A673 (cell line): ENCODE results near the gene NUP35. TPM values are rescaled to one million over a fixed set of nuclear protein-coding genes. Genes with fewer than 3 reads are reported as not detected.

Source experiments
- BruUV-seq: library from RNA; stranded (reverse); fragments of 400-500 nt; replicated peaks from 2 replicates; lab custom pipeline; 2021; lab: Mats Ljungman, UMichigan
- CTCF ChIA-PET: fragments of 300-600 bp; sonication (Branson Sonifier 250); formaldehyde crosslinking; loops from one replicate; lab custom pipeline; 2022; ENCODE audit warnings: antibody characterized with exemption; lab: Charles Lee
- POLR2A ChIA-PET: fragments of 300-600 bp; sonication (Branson Sonifier 250); formaldehyde crosslinking; loops from one replicate; lab custom pipeline; 2022; ENCODE audit warnings: antibody characterized with exemption; ENCODE audit not compliant: low non-redundant PET; lab: Charles Lee
- DNase-seq: peaks from one replicate; pipeline ENCODE4 v3.0.0-alpha.2; 2015; ENCODE audit warnings: low spot score
- H3K27ac ChIP-seq: fragments of 200-600 bp; sonication (generic); 2 replicates; pipeline ENCODE4 v1.5.1; 2016; ENCODE audit warnings: mixed run types, low read depth, mild to moderate bottlenecking, mixed read lengths, antibody characterized with exemption, low read length; ENCODE audit not compliant: poor library complexity, severe bottlenecking
- H3K27me3 ChIP-seq: fragments of 200-600 bp; sonication (generic); replicated peaks from 2 replicates; pipeline ENCODE4 v1.6.1; 2017; ENCODE audit warnings: mixed run types, low read depth, mild to moderate bottlenecking, mixed read lengths, antibody characterized with exemption, low read length; ENCODE audit not compliant: insufficient read depth, poor library complexity
- H3K36me3 ChIP-seq: fragments of 200-600 bp; sonication (generic); 2 replicates; pipeline ENCODE4 v1.6.1; 2016; ENCODE audit warnings: mixed run types, mild to moderate bottlenecking, mixed read lengths, antibody characterized with exemption, low read length; ENCODE audit not compliant: insufficient read depth, poor library complexity, severe bottlenecking
- H3K4me1 ChIP-seq: fragments of 200-600 bp; sonication (generic); 2 replicates; pipeline ENCODE4 v1.6.1; 2017; ENCODE audit warnings: mixed run types, mild to moderate bottlenecking, mixed read lengths, antibody characterized with exemption, low read length; ENCODE audit not compliant: insufficient read depth, poor library complexity, severe bottlenecking
- H3K4me3 ChIP-seq: fragments of 200-600 bp; sonication (generic); 2 replicates; pipeline ENCODE4 v1.5.1; 2016; ENCODE audit warnings: low read depth, mixed run types, mild to moderate bottlenecking, mixed read lengths, low read length; ENCODE audit not compliant: poor library complexity, severe bottlenecking
- H3K9me3 ChIP-seq: fragments of 200-600 bp; sonication (generic); 2 replicates; pipeline ENCODE4 v1.6.1; 2016; ENCODE audit warnings: mixed run types, low read depth, mild to moderate bottlenecking, mixed read lengths, antibody characterized with exemption, low read length; ENCODE audit not compliant: poor library complexity, severe bottlenecking
- CTCF ChIP-seq: fragments of 300-800, 200-600 bp; sonication (generic); conservative IDR thresholded peaks from 2 replicates; pipeline ENCODE4 v1.5.1; 2017; ENCODE audit warnings: low read depth, mild to moderate bottlenecking, antibody characterized with exemption, low read length, moderate library complexity, mixed read lengths
- EZH2 ChIP-seq: fragments of 200-600 bp; sonication (generic); IDR thresholded peaks from 2 replicates; pipeline ENCODE4 v1.6.1; 2017; ENCODE audit warnings: borderline replicate concordance, low read depth, mild to moderate bottlenecking, mixed read lengths, antibody characterized with exemption, low read length; ENCODE audit not compliant: poor library complexity, severe bottlenecking
- intact Hi-C: fragments of 100-400 bp; cut with micrococcal nuclease; formaldehyde crosslinking; loops from one replicate; pipeline ENCODE4 v1.10.0; 2022; ENCODE audit not compliant: unreplicated experiment
- total RNA-seq: library from RNA; stranded (reverse); gene quantifications from 2 replicates; pipeline ENCODE4 v1.2.3, GENCODE V29; 2021

The NUP35 gene
- total RNA-seq, 1 experiment from 2014 or later = 62.0 TPM

GRCh38 chr2:183157131-183157530 is 32.9 kb downstream of the NUP35 start:
- no TSS peak for BruUV-seq
- Histone ChIP-seq H3K27ac (no peak overlapping the region), H3K36me3 (peaks cover 44% of the 10 kb centered on the region), H3K4me3 (no peak overlapping the region), H3K9me3 (no peaks in the 10 kb centered on the region), H3K4me1 (peaks cover 9% of the 10 kb centered on the region), H3K27me3 (no peaks in the 10 kb centered on the region)
- DNase-seq = peak; percentile 16
- TF ChIP-seq EZH2 = no peak
- TF ChIP-seq CTCF = no peak
- ChIA-PET CTCF (no interaction called here), POLR2A (no interaction called here)
- intact Hi-C loops = no loop called here

- Histone ChIP-seq H3K36me3 (peaks cover 67% of the 10 kb centered on the region), H3K9me3 (no peaks in the 10 kb centered on the region), H3K4me1 (peaks cover 5% of the 10 kb centered on the region), H3K4me3 (no peak overlapping the region), H3K27me3 (no peaks in the 10 kb centered on the region), H3K27ac (no peak overlapping the region)
- POLR2A ChIA-PET = no interaction called here
- CTCF ChIA-PET = no interaction called here
- no peak for DNase-seq
- no peak for TF ChIP-seq CTCF
- TF ChIP-seq EZH2 = no peak
- intact Hi-C loops = no loop called here
- no TSS peak for BruUV-seq
These were observed 38.1 kb downstream of the NUP35 start for GRCh38 chr2:183162362-183162761.

GRCh38 chr2:183163821-183164649 is 39.8 kb downstream of the NUP35 start:
- DNase-seq = no peak
- CTCF ChIA-PET = no interaction called here
- Histone ChIP-seq H3K27ac (no peak overlapping the region), H3K27me3 (no peaks in the 10 kb centered on the region), H3K36me3 (peaks cover 63% of the 10 kb centered on the region), H3K4me1 (no peaks in the 10 kb centered on the region), H3K9me3 (no peaks in the 10 kb centered on the region), H3K4me3 (no peak overlapping the region)
- BruUV-seq = no TSS peak
- TF ChIP-seq EZH2 = no peak
- no peak for TF ChIP-seq CTCF
- intact Hi-C loops = no loop called here
- POLR2A ChIA-PET = no interaction called here
